Measurements from ENCODE around the gene LRRC59. TPM values are rescaled to one million over a fixed set of nuclear protein-coding genes. Genes with fewer than 3 reads are reported as not detected.
A peak's percentile ranks its signal among the peaks of the same experiment; 100 is the strongest.

LRRC59 gene
- total RNA-seq, 6 donors from 2014 or later: 19.9 to 135 (median 67.0) TPM

GRCh38 chr17:50397919-50398285 is 579 bp upstream of the LRRC59 start:
- TF ChIP-seq, protein P1, sequence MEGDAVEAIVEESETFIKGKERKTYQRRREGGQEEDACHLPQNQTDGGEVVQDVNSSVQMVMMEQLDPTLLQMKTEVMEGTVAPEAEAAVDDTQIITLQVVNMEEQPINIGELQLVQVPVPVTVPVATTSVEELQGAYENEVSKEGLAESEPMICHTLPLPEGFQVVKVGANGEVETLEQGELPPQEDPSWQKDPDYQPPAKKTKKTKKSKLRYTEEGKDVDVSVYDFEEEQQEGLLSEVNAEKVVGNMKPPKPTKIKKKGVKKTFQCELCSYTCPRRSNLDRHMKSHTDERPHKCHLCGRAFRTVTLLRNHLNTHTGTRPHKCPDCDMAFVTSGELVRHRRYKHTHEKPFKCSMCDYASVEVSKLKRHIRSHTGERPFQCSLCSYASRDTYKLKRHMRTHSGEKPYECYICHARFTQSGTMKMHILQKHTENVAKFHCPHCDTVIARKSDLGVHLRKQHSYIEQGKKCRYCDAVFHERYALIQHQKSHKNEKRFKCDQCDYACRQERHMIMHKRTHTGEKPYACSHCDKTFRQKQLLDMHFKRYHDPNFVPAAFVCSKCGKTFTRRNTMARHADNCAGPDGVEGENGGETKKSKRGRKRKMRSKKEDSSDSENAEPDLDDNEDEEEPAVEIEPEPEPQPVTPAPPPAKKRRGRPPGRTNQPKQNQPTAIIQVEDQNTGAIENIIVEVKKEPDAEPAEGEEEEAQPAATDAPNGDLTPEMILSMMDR (IDR thresholded peaks at IDR 0.05): no peak
- TF ChIP-seq POLR2A (IDR thresholded peaks at IDR 0.05) (no peak), POLR2AphosphoS5 (IDR thresholded peaks at IDR 0.05) (no peak)
- no peaks in the 10 kb centered on the region for H3K27me3 ChIP-seq
- H3K9me3 ChIP-seq: no peaks in the 10 kb centered on the region
- ATAC-seq (ENCODE audit: low FRiP score in 2 of 2): no peak
- peak overlapping the region in 3 of 4 donors; percentile 88 to 99 (median 95) for H3K4me3 ChIP-seq
- WGBS, 2 donors: 55 to 59% methylated on average over 9 of the region's 9 CpGs
- DNase-seq: no peak
- H3K27ac ChIP-seq: peak overlapping the region in 1 of 4 donors; percentile 89
- peaks cover 13 to 26% (median 22%) of the 10 kb centered on the region in 4 donors for H3K36me3 ChIP-seq
- peaks cover 22 to 29% (median 26%) of the 10 kb centered on the region in 4 donors for H3K4me1 ChIP-seq

DNA sequence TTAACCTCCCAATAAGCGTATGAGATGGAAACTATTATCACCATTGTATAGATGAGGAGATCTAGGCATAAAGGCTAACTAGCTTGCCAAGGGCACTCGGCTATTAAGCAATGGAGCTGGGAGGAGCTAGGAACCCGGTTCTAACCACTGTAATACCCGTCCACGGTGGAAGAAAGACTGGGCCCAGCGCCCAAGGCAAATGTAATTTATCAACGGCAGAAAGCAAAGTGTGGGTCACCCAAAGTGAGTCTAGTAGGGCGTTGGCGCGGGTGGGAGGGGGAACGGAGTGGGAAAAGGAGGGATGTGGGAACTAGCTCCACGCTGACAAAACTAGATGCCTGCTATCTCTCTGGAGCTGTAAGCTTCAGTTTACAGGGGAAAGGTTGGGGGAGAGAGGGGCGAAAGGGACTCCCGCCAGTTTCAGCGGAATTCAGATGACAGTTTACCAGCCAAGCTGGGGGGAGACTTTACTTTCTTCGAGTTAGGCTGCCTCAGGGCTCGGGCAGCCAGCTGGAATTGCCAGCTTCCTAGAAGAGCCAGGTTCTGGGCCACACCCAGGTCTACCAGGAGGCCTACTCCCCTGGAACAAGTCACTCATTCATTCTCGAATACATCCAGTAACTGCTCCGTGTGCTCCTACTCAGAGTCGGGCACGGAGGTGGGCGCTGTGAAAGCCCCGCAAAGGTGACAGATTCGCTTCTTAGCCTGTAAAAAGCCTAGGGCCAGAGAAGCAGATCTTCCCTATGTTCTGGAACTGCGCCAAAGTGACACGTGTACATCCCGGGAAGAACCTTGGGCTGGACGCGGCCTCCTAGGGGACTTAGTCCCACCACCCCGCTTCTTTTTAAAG is 837 bp downstream of the LRRC59 start:
- no peaks in the 10 kb centered on the region for H3K9me3 ChIP-seq
- peaks cover 22 to 29% (median 26%) of the 10 kb centered on the region in 4 donors for H3K4me1 ChIP-seq
- peak overlapping the region; percentile 88 to 93 (median 90) for H3K27ac ChIP-seq
- ATAC-seq (ENCODE audit: low FRiP score in 2 of 2) (peak; percentile 71 to 75), DNase-seq (peak in 1 of 2 donors; percentile 61)
- TF ChIP-seq POLR2A (IDR thresholded peaks at IDR 0.05) (no peak), POLR2AphosphoS5 (IDR thresholded peaks at IDR 0.05) (no peak), EP300 (IDR thresholded peaks at IDR 0.05) (no peak)
- TF ChIP-seq, protein P1 (IDR thresholded peaks at IDR 0.05): no peak
- H3K36me3 ChIP-seq: peaks cover 27 to 41% (median 36%) of the 10 kb centered on the region in 4 donors
- WGBS, 2 donors: 8 to 10% methylated on average over 28 to 29 of the region's 30 CpGs
- peak overlapping the region; percentile 72 to 99 (median 92) for H3K4me3 ChIP-seq
- H3K27me3 ChIP-seq: no peaks in the 10 kb centered on the region

DNA sequence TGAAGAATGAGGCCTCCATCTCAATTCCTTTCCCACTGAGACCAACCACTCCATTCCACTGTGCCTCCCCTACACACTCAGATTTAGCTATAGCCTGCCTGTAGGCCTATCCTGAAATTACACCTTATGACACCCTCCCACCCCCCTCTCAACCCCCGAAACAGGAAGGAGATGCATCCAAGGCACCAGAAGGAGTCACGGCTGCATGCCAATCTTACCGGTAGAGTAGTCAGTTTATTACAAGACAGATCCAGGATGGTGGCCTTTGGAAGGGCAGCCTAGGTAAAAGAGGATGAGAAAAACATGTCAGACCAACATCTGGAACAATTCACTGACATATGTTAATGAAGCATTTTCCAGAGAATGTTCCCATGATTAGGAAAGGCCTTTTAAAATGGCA is 2.6 kb downstream of the LRRC59 start:
- peaks cover 38 to 58% (median 52%) of the 10 kb centered on the region in 4 donors for H3K36me3 ChIP-seq
- DNase-seq (no peak), ATAC-seq (ENCODE audit: low FRiP score in 2 of 2) (no peak)
- no peaks in the 10 kb centered on the region for H3K27me3 ChIP-seq
- H3K4me3 ChIP-seq: peak overlapping the region in 1 of 4 donors; percentile 95
- WGBS, 2 donors: 42 to 44% methylated on average over 3 of the region's 3 CpGs
- peaks cover 22 to 29% (median 26%) of the 10 kb centered on the region in 4 donors for H3K4me1 ChIP-seq
- H3K9me3 ChIP-seq: no peaks in the 10 kb centered on the region
- peak overlapping the region in 1 of 4 donors; percentile 5 for H3K27ac ChIP-seq
- TF ChIP-seq, protein P1 (IDR thresholded peaks at IDR 0.05): no peak
- no peak for TF ChIP-seq POLR2A (IDR thresholded peaks at IDR 0.05)
- no peak for TF ChIP-seq EP300 (IDR thresholded peaks at IDR 0.05)
- no peak for TF ChIP-seq POLR2AphosphoS5 (IDR thresholded peaks at IDR 0.05)

GRCh38 chr17:50393700-50394099 is 3.6 kb downstream of the LRRC59 start:
- Histone ChIP-seq H3K36me3 (peaks cover 41 to 68% (median 58%) of the 10 kb centered on the region in 4 donors), H3K9me3 (no peaks in the 10 kb centered on the region), H3K4me1 (peaks cover 22 to 29% (median 26%) of the 10 kb centered on the region in 4 donors), H3K4me3 (no peak overlapping the region), H3K27me3 (no peaks in the 10 kb centered on the region), H3K27ac (no peak overlapping the region)
- no peak for ATAC-seq (ENCODE audit: low FRiP score in 2 of 2)
- 95 to 97% methylated on average over 5 of the region's 5 CpGs for WGBS, 2 donors
- TF ChIP-seq POLR2A (IDR thresholded peaks at IDR 0.05) (no peak), POLR2AphosphoS5 (IDR thresholded peaks at IDR 0.05) (no peak), EP300 (IDR thresholded peaks at IDR 0.05) (no peak)
- TF ChIP-seq, protein P1 (IDR thresholded peaks at IDR 0.05): no peak
- no peak for DNase-seq

Measured in upper lobe of left lung (tissue), 6 donors.